Ishikawa (cell line): ENCODE measurements around the gene KDM5A.

Experiments
- CREB1 ChIP-seq: IDR thresholded peaks from 2 replicates; pipeline ENCODE4 v1.6.1; 2012; ENCODE audit warnings: low read depth
- NFIC ChIP-seq: IDR thresholded peaks from 2 replicates; pipeline ENCODE4 v1.6.1; 2012
- RAD21 ChIP-seq: IDR thresholded peaks from 2 replicates; pipeline ENCODE4 v1.6.1; 2012; ENCODE audit warnings: low read depth
- REST ChIP-seq: IDR thresholded peaks from 2 replicates; pipeline ENCODE4 v1.6.1; 2012; ENCODE audit warnings: low read depth, mild to moderate bottlenecking
- TAF1 ChIP-seq: IDR thresholded peaks from 2 replicates; pipeline ENCODE4 v1.6.1; 2012; ENCODE audit warnings: low read depth, mild to moderate bottlenecking

- TF ChIP-seq RAD21 (no peak), CREB1 (no peak), TAF1 (no peak), REST (no peak), NFIC (no peak)
Observed at GRCh38 chr12:234019-234418, 155.1 kb downstream of the KDM5A start.
